NCI-H69 (cell line): ENCODE results near the gene PDCD4.
"Not testable (repeated sequence)": the region's sequence is repeated elsewhere in the genome, so short reads cannot be mapped to it uniquely, and the experiment has no call there.

ENCODE experiments used
- DNase-seq: peaks from one replicate; lab custom pipeline; 2025; lab: John Stamatoyannopoulos, UW

Gene PDCD4

GRCh38 chr10:110883924-110884323 lies 12.2 kb downstream of the PDCD4 start:
- no peak for DNase-seq

GRCh38 chr10:110885932-110886674 lies 14.4 kb downstream of the PDCD4 start:
- peak; percentile 38 for DNase-seq

- no peak for DNase-seq
These were observed 15.8 kb downstream of the PDCD4 start for GRCh38 chr10:110887560-110887959.

GRCh38 chr10:110892602-110893288 lies 21.0 kb downstream of the PDCD4 start:
- DNase-seq = no peak

GRCh38 chr10:110893559-110894179 lies 21.9 kb downstream of the PDCD4 start:
- peak; percentile 52 for DNase-seq

GRCh38 chr10:110897184-110897583 lies 25.5 kb downstream of the PDCD4 start:
- DNase-seq = no peak

- no peak for DNase-seq
These were observed 26.7 kb downstream of the PDCD4 start for GRCh38 chr10:110898391-110898790.

- no peak for DNase-seq
These were observed 29.3 kb downstream of the PDCD4 start for GRCh38 chr10:110900983-110901382.

GRCh38 chr10:110901954-110902819 lies 30.5 kb downstream of the PDCD4 start:
- DNase-seq = peak; percentile 13

GRCh38 chr10:110903280-110904278 lies 31.9 kb downstream of the PDCD4 start:
- DNase-seq = no peak

GRCh38 chr10:110910138-110910537 lies 38.4 kb downstream of the PDCD4 start:
- no peak for DNase-seq

GRCh38 chr10:110912374-110912773 lies 40.6 kb downstream of the PDCD4 start:
- no peak for DNase-seq

GRCh38 chr10:110914431-110914830 lies 42.7 kb downstream of the PDCD4 start:
- DNase-seq = no peak

GRCh38 chr10:110915035-110915434 lies 43.3 kb downstream of the PDCD4 start:
- no peak for DNase-seq

GRCh38 chr10:110915600-110915999 lies 43.9 kb downstream of the PDCD4 start:
- not testable (repeated sequence) for DNase-seq

- peak; percentile 7 for DNase-seq
These were observed 45.0 kb downstream of the PDCD4 start for GRCh38 chr10:110916554-110917346.

GRCh38 chr10:110918269-110918642 lies 46.5 kb downstream of the PDCD4 start:
- DNase-seq = peak; percentile 90

GRCh38 chr10:110918643-110919348 lies 47.1 kb downstream of the PDCD4 start, which contains the start of gene BBIP1:
Gene BBIP1, minus strand, starts transcription at chr10:110919180. Its CDS starts 1,023 bp downstream, at chr10:110918157.
- DNase-seq = no peak

GRCh38 chr10:110919349-110919931 lies 47.7 kb downstream of the PDCD4 start, which contains the start of gene SHOC2:
Gene SHOC2, plus strand, starts transcription at chr10:110919604. Its CDS starts 44,755 bp downstream, at chr10:110964359.
- DNase-seq = peak; percentile 99
